ENCODE data around the gene PPP1R10.
"Not testable (repeated sequence)": the region's sequence is repeated elsewhere in the genome, so short reads cannot be mapped to it uniquely, and the experiment has no call there.

Gene PPP1R10

DNA sequence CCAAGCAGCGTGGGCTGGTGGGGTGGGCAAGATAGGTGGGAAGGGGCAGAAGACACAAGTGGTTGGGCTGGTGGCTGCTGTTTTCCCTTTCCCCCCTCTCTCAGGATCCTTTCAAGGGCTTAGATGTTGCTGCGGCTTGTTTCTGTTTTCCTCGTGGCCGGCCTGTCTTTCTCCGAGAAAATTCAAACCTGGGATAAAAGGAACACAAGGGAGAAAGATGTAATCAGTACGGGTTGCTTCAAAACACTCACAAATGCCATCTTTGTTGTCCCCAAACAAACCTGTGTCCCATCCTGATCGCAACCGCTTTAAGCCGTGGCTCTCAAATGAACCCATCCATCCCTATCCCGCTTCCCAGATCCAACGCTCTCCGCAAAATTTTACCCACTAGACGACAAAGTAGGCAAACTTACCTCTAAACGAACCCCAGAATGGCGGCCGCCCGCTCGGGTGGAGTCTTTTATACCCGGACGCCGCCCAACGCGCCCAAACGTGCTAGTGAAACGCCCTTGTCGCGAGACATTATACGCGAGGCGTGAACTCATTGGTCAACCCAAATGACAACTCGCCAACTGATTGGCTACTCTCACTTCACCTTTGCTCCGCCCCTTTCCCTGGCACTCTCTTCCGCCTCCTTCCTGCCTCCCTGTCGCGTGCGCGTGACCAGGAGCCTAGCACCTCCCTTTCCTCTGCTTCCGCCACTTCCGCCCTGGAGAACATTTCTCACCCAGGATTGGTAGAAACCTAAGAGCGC is at the start of gene PPP1R10:
TSS of gene PPP1R10 (minus strand) at position 433 of the 754 bp plus-strand sequence. CDS start 7,299 bp downstream, outside the sequence.
- peak; percentile 93 for DNase-seq

DNA sequence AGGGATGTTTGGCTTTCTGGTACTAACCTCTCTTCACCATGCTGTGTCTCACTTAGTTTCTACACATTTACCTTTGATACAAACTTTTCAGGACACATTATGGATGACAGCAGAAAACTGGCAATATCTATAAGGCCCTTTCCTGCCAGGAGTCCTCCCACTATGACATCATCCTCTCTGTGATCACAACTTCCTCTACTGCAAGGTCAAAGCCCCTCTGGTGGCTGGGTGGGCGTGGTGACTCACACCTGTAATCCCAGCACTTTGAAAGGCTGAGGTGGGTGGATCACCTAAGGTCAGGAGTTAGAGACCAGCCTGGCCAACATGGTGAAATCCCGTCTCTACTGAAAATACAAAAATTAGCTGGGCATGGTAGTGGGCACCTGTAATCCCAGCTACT is 49.3 kb upstream of the PPP1R10 start:
- DNase-seq, result not testable (repeated sequence)

DNA sequence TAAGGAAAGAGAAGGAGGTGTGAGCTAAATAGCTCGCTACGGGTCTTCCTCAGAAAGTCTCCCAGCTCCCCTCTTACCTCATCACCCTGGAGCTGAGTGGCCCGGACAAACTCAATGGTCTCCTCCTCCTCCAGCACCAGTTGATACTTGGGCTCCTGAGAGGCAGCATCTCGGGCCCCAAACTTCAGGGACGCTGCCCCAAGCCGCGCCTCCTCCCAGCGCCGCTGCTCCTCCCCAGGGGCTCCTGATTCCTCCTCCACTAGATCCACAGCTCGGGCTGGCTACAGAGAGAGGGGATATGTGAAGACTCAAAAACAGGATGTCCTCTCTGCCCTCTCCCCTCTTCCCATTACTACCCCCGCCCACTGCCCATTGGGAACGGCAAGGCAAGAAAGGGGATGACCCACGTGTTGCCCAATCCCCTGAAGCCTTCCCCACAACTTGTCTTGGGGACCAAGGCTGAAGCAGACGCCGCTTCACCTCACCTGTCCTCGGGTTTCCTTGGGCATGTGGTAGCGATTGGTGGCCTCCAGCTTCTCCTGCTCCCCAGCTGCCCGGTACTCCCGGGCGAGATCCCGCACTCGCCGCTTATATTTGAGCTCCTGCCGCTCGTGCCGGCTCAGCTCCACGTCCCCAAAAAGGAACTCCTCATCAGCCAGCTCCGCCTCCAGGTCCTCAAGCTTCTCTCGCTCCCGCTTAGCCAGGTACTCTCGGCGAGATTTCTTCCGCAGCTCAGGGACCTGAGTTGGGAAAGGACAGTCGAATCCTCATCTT is 48.1 kb upstream of the PPP1R10 start:
- DNase-seq, result no peak

DNA sequence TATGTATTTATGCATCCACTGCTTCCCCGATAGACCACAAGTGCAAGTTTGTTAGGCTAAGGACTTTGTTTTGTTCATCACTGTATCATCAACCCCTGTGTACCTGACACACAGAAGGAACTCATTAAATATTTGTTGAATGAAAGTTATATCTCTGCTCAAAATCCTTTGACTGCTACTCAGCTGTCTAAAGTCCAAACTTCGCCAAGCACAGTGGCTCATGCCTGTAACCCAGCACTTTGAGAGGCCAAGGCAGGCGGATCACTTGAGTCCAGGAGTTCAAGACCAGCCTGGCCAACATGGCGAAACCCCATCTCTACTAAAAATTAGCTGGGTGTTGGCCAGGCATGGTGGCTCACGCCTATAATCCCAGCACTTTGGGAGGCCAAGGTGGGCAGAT is 40.9 kb upstream of the PPP1R10 start:
- DNase-seq, result not testable (repeated sequence)

DNA sequence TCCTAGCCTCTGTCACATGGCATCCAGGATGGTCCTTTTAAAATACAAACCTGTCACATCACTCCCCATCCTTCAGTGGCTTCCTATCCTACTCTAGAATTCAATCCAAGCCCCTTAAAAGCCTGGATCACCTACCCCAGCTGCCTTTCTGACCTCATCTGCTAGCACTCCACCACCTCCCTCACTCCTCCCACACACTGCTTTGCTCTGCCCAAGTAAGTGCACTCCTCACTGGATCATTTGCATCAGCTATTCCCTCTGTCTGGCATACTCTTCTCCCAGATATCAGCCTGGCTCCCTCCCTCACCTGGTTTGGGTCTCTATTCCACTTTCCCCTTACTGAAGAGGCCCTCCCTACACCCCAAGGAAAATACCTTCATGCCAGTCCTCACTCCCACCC is 40.4 kb upstream of the PPP1R10 start:
- no peak for DNase-seq

DNA sequence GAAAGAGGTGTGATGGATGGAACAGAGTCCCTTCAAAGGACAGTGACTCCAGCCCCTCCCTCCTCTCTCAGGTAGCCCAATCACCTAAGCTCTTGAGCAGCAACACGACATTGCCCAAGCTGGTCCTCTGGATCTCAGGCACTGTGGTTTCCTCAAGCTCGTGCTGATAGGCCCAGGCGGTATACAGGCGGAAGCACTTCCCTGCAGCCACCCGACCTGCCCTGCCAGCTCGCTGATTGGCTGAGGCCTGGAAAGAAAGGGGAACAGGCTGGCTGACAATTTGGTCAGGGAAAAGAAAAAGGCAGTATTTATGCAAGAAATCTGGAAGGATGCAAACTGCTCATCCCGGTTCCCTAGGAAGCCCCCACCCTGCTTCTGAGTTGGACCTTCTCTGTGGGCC is 39.5 kb upstream of the PPP1R10 start:
- no peak for DNase-seq

DNA sequence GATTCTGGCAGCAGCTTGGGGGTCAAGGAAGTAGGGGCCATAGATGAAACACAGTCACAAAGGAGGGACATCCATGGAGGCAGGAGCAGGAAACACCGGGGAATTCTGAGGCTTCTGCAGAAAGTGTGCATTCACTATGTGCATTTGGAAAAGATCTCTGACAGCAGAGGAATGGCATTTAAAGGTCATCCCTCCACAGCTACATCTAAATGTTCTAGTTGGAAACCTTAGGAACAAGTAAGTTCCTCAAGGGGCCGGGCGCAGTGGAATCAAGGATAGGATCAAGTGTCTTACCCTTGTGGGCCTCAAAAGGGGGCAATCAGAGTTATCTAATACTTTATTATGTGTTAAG is 38.7 kb upstream of the PPP1R10 start:
- no peak for DNase-seq

DNA sequence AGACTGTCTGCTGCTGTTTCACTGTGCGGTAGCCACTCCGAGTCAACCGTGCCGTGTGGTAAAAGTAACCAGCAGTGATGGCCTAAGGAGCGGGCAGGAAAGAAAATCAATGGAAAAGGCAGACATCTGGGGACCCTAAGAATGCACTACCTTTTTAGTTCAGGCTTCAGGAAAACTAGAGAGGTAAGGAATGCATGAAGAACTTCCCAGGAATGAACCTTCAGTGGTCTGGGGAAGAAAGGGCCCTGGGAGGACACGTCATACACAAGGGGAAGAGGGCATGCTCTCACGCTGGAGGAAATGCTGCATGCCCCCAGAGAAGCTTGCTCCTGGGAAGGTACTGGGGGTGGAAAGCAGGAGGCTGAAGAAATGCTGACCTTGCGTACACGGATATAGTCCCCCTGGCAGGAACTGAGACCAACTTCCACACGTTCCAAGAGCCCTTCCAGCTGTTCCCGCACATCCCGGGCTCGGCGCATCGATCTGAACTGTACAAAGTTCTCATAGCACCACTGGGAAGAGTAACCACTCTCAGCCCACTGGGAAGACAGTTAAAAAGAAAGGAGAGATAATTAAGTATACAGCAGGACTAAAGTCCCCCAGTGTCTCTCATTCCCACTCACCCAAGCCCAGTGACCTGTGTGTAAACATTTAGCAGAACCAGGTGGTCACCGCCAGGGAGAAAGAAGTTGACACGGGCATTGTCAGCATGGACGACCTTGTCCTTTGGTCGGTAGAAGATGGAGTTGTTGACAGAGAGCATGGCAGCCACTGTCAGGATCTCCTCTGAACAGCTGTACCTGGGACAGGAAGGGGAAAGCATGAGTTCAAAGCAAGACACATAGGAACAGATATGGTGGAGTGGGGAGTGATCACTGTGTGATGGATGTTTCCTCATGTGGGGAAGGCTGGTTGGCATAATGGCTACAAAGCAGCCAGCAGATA is 38.0 kb upstream of the PPP1R10 start:
- no peak for DNase-seq

DNA sequence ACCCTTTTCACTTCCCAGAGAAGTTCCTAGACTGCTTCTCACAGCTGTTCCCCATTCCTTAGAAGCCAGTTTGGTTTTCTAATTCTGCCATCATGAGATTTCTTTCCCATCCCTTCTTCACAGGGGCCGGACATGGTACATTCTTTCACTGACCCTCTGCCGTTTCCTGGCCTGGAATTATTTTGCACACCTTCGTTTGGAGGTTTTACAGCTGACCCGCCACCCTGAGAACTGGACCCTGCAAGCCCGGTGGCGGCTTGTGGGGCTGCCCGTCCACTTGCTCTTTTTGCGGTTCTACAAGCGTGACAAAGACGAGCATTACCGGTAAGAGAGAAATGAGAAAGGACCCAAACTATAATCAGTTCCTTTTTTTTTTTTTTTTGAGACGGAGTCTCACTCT is 34.1 kb upstream of the PPP1R10 start:
- DNase-seq, result no peak

DNA sequence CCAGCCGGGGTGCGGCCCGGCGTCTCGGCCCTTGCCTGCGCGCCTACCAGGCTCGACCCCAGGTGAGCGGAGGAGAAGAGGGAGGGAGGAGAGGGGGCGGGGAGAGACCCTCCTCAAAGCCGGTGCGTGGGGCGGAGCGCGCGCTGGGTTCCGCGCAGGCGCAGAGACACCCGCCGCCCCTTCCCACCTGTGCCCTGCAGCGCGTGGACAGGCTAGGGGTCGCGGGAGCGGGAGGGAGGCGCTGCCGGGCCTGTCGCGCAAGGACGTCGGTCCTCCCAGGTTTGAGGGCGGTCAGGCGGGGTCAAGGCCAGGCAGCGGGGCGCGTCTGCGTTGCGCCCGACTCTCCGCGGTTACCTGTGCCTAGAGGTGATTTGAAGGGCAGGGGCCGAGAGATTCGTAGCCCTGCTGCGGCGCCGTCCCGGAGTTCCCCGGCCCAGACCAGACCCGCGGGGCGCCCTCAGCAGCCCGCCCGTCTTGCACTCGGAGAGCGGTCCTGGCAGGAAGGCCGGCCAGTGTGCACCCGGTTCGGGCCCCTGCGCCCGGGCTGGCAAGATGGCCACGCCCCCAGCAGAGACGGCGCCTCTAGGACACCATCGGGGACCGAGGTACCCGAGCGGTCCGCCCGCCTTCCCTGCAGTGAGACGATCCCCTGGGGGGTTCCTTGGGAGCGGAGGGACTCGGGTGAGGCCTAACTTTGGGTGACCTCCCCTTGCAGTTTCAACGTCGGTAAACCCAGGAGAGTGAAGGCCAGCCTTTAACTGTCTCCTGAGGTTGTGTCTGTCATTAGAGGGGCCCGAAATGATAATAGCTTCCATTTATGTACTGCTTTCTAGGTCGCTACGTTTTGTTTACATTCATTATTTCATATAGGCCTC is 30.4 kb upstream of the PPP1R10 start:
- DNase-seq, result peak; percentile 33

DNA sequence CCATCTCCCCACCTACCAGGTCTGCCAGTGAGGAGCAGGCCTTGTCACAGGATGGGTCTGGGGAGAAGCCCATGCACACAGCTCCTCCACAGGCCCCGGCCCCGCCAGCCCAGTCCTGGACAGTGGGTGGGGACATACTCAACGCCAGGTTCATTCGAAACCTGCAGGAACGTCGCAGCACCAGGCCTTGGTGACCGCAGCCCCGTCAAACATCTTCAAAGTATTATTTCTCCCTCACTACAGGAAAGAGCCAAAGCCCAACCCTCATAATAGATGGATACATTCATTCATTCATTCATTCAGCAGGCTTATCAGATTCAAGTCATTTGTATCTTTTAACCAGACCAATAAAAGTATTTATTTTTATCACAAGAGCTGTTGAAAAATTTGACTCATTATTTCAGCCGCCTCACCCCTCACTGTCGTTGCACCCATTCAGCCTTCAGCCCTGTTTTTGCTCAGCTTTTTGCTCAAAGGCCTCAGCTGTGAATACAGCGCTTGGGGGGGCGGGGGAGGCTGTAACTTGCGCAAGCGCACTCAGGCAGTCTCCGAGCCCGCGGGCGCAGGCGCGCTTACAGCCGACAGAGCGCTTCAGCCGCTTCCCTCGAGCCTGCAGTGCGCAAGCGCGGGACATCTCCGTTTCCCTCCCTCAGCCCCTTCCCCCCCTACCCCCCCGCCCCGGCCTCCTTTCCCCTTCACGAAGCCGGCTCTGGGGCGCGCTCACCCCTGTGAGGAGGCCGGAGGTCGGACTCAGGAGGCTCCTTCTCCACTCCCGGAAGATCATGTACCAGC is 29.6 kb upstream of the PPP1R10 start, which contains the start of gene C6orf136:
TSS of gene C6orf136 (plus strand) at position 684 of the 792 bp plus-strand sequence. CDS start at position 783, 99 bp downstream.
- DNase-seq, result peak; percentile 45

DNA sequence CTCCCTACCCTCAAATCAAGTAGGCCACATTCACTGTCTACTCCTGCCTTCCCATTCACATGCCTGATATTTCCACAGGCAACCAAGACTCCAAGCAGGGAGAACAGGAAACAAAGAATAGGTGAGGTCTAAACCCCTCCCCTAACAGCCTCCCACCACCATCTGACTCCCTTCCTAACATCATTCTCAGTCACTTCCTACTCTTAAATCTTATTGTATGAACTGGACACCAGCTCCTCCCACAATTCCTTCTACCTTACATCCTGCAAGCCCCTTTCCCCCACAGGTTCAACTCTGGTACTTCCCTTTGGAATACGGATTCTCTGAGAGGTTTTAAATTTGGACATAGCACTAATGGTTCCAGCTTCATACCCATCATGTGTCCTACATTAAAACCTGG is 28.9 kb upstream of the PPP1R10 start:
- no peak for DNase-seq

DNA sequence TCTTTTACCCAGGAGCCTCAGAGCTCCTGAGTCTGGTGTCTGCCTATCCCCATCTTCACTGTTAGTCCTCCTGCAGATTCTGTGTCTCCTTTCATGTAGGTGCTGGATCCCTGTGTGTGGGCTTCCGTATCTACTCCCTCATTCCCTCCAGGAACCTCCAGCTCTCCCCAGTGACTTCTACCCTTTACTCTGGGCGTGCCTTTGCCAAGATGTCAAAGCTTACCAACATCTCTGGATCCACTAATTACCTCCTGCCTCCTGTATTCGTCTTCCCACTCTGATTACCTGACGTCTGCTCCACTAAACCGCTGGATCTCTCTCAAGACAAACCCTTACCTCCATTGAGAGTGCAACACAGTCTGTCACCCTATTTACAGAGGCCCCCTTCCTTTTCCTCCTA is 27.7 kb upstream of the PPP1R10 start:
- DNase-seq, result no peak

DNA sequence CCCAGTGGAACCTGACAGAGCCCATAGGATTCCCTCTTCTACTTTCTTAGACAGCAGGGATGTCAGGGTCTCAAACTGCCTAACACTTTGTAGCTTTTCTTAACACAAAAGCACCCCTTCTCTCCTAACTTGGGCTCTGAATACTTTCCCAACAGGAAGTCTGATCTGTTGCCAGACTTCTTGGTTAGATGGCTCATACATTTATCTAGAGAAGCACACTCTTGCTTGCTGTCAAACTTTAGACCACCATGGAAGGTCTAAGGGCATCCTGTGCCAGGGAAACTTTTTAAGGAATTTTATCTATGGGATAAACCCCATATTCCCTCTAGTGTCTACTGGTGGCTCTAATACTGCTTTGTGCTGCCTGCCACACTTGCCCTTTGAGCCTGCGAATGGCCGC is 26.6 kb upstream of the PPP1R10 start:
- DNase-seq, result no peak

DNA sequence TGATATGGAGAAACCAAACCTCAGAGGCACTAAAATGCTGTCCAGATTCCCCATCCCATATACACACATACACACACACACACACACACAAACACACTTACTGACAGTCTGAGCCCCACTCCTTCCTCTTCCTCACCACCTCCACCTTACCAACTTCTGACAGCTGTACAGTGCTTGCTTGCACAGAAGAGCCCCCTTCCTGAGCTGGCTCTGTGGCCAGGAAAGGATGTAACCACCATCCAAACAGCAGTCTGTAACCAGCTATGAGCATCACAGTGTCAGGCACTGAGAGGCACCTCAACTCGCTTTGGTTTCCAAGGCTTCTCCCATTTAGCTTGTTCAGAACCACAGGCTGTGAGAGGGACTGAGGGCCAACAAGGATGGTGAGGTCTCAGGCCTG is 24.0 kb upstream of the PPP1R10 start:
- DNase-seq, result no peak

DNA sequence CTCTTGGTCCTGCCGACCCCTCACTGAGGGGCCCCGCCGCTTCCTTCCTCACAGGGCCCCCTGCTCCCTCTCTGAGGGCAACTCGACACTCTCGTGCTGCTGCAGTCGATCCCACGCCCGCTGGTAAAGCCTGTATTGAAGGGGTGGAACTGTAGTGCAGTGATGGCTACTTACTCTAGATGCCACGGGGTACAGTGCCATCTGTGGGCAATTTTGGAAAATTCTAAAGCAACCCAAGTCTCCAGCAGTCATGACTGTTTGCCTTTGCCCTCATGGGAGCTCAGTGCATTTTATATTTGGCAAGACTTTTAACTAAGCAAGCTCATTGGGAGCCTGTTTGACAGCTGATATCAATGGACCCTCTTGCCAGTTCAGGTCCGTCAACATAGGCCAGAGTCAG is 23.4 kb upstream of the PPP1R10 start:
- no peak for DNase-seq

DNA sequence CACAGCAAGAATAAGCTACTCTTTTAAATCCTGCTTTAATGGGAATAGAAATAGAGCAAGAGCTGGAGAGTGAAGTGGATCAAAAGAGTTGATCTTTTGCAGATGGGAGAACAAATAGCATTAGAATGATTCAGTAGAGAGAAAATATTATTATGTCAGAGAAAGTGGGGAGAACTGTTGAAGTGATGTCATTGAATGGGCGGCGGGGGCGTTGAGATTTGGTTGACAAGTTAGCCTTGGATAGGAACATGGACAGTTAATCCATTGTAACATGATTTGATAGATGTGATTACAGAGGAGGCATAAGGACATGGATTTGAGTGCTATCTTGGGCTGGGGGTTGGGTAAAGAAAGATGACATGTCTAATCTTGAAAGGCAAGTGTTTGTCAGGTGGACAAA is 18.8 kb upstream of the PPP1R10 start:
- no peak for DNase-seq

DNA sequence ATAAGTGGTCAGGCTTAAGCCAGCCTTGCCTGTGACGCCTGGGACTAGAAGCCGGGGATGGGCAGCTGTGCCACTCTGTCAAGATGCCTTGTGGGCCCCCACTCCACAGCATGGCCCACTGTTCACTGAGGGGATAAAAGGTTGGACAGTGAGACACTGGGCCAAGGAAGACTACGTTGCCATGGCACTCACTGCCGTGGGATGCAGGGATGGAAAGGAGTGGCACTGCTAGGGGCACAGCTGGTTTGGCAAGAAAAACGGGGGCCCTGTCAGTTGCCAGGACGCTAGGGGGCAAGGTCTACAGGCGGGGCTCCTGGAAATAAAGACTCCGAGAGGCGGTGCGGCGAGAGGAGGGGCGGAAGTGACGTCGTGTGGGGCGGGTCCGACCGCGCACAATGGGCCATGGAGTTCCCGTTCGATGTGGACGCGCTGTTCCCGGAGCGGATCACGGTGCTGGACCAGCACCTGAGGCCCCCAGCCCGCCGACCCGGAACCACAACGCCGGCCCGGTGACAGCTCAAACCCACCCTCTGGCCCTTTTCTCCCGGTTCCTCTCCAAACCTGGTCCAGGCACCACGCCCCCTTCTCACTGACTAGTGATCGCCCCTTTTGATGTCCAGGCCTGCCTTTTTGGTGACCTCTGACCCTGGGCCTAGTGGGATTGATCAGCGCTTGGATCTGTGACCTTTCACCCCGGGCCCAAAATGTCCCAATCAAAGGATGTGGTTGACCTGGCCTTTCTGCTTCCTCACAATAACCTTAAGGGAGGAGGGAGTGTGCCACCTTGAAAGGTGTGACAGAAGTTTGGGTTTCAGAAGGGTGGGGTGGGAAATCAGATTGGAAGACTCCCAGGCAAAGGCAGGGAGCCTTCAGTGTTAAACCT is 9.7 kb upstream of the PPP1R10 start, which contains the start of gene ATAT1:
TSS of gene ATAT1 (plus strand) at position 391 of the 883 bp plus-strand sequence.
- DNase-seq, result peak; percentile 21

DNA sequence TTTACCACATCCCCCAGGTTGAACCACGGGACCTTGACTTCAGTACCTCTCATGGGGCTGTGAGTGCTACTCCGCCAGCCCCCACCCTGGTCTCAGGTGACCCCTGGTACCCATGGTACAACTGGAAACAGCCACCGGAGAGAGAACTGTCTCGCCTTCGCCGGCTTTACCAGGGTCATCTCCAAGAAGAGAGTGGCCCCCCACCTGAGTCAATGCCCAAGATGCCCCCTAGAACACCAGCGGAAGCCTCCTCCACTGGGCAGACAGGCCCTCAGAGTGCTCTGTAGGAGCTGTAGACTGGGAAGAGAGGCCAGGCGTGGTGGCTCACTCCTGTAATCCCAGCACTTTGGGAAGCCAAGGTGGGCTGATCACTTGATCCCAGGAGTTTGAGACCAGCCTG is 8.5 kb upstream of the PPP1R10 start:
- no peak for DNase-seq

DNA sequence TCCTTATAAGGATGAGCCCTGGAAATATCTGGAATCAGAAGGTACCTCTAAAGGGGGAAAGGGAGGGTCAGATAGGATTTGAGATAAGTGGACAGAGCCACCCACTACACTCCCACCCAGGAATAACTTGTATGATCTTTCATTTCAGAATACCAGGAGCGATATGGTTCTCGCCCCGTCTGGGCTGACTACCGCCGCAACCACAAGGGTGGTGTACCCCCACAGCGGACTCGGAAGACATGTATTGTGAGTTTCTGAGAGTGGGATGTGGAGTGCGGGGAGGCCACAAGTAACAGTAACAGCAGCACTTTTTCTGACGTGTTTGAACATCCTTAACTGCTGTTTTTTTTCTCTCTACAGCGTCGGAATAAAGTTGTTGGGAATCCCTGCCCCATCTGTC is 2.5 kb upstream of the PPP1R10 start:
- no peak for DNase-seq
